Neural cell (in vitro differentiated cells): ENCODE data around the gene SLMAP. TPM values are rescaled to one million over a fixed set of nuclear protein-coding genes. Genes with fewer than 3 reads are reported as not detected.

Experiments
- H2AFZ ChIP-seq: fragments of 200-600, 300-800 bp; sonication (generic), shearing (Covaris generic); 2 replicates; pipeline ENCODE4 v1.6.0; 2014; ENCODE audit warnings: low read depth, mild to moderate bottlenecking, antibody characterized with exemption, low read length, moderate library complexity
- H3F3A ChIP-seq: fragments of 200-600 bp; shearing (Covaris generic); 2 replicates; pipeline ENCODE4 v1.6.1; 2016; ENCODE audit warnings: mild to moderate bottlenecking, moderate library complexity, mixed read lengths, antibody characterized with exemption, low read length; ENCODE audit not compliant: insufficient read depth, poor library complexity, severe bottlenecking
- H3K27ac ChIP-seq: fragments of 200-600, 300-800 bp; sonication (generic), shearing (Covaris generic); 2 replicates; pipeline ENCODE4 v1.5.1; 2014; ENCODE audit warnings: mild to moderate bottlenecking, low read length, moderate library complexity
- H3K27me3 ChIP-seq: fragments of 300-800, 200-600 bp; sonication (generic), shearing (Covaris generic); 2 replicates; pipeline ENCODE4 v1.6.0; 2014; ENCODE audit warnings: mild to moderate bottlenecking, low read depth, low read length, moderate library complexity; ENCODE audit not compliant: insufficient read depth
- H3K36me3 ChIP-seq: fragments of 300-800, 200-600 bp; sonication (generic), shearing (Covaris generic); 2 replicates; pipeline ENCODE4 v1.5.1; 2014; ENCODE audit warnings: mild to moderate bottlenecking, antibody characterized with exemption, low read length, moderate library complexity; ENCODE audit not compliant: insufficient read depth
- H3K4me2 ChIP-seq: fragments of 300-800, 200-600 bp; sonication (generic), shearing (Covaris generic); 2 replicates; pipeline ENCODE4 v1.6.0; 2014; ENCODE audit warnings: mild to moderate bottlenecking, low read length
- H3K4me3 ChIP-seq: fragments of 300-800, 200-600 bp; sonication (generic), shearing (Covaris generic); 2 replicates; pipeline ENCODE4 v1.5.1; 2014; ENCODE audit warnings: mild to moderate bottlenecking, low read length, moderate library complexity
- H3K79me2 ChIP-seq: fragments of 200-600 bp; shearing (Covaris generic); replicated peaks from 2 replicates; pipeline ENCODE4 v1.6.0; 2014; ENCODE audit warnings: mild to moderate bottlenecking, low read length, moderate library complexity; ENCODE audit not compliant: insufficient read depth
- H3K9ac ChIP-seq: fragments of 300-800, 200-600 bp; sonication (generic), shearing (Covaris generic); 2 replicates; pipeline ENCODE4 v1.6.1; 2016; ENCODE audit warnings: mild to moderate bottlenecking, low read length, mixed read lengths
- H3K9me2 ChIP-seq: fragments of 200-600 bp; shearing (Covaris generic); 2 replicates; pipeline ENCODE4 v1.6.1; 2016; ENCODE audit warnings: mild to moderate bottlenecking, low read length, mixed read lengths; ENCODE audit not compliant: insufficient read depth
- H3K9me3 ChIP-seq: fragments of 200-600, 300-800 bp; sonication (generic), shearing (Covaris generic); 2 replicates; pipeline ENCODE4 v1.6.1; 2016; ENCODE audit warnings: mild to moderate bottlenecking, mixed run types, low read length, moderate library complexity, mixed read lengths
- H4K20me1 ChIP-seq: fragments of 200-600 bp; shearing (Covaris generic); 2 replicates; pipeline ENCODE4 v1.6.1; 2016; ENCODE audit warnings: mild to moderate bottlenecking, mixed run types; ENCODE audit not compliant: insufficient read depth
- EP300 ChIP-seq: fragments of 450-650 bp; conservative IDR thresholded peaks from 2 replicates; pipeline ENCODE4 v1.6.1; 2014; ENCODE audit warnings: antibody characterized with exemption, mild to moderate bottlenecking, moderate library complexity; ENCODE audit not compliant: poor library complexity, severe bottlenecking
- EZH2 ChIP-seq: fragments of 200-600, 300-800 bp; shearing (Covaris generic), sonication (generic); IDR thresholded peaks from 2 replicates; pipeline ENCODE4 v1.6.1; 2014; ENCODE audit warnings: antibody characterized with exemption, low read length, borderline replicate concordance, mild to moderate bottlenecking; ENCODE audit not compliant: insufficient read depth, poor library complexity, severe bottlenecking
- MXI1 ChIP-seq: fragments of 450-650 bp; conservative IDR thresholded peaks from 2 replicates; pipeline ENCODE4 v1.6.1; 2014; ENCODE audit warnings: antibody characterized with exemption, mild to moderate bottlenecking; ENCODE audit not compliant: poor library complexity, severe bottlenecking
- POLR2AphosphoS5 ChIP-seq: IDR thresholded peaks from 2 replicates; pipeline ENCODE4 v1.6.1; 2012
- RAD21 ChIP-seq: fragments of 450-650 bp; conservative IDR thresholded peaks from 2 replicates; pipeline ENCODE4 v1.6.1; 2014; ENCODE audit warnings: antibody characterized with exemption, mild to moderate bottlenecking, moderate library complexity
- SMC3 ChIP-seq: fragments of 450-650 bp; conservative IDR thresholded peaks from 2 replicates; pipeline ENCODE4 v1.6.1; 2014; ENCODE audit warnings: antibody characterized with exemption, mild to moderate bottlenecking, moderate library complexity; ENCODE audit not compliant: poor library complexity
- TAF1 ChIP-seq: IDR thresholded peaks from 2 replicates; pipeline ENCODE4 v1.6.1; 2012; ENCODE audit warnings: low read depth
- polyA plus RNA-seq: library from polyadenylated mRNA; depleted of rRNA; stranded (reverse); fragments of >200 nt; gene quantifications from 2 replicates; pipeline ENCODE4 v1.2.3, GENCODE V29; 2014
- TF ChIP-seq, protein P1 (sequence below): IDR thresholded peaks from 2 replicates; pipeline ENCODE4 v1.6.1; 2012; ENCODE audit warnings: borderline replicate concordance
- TF ChIP-seq, protein P2 (sequence below): fragments of 450-650 bp; IDR thresholded peaks from 2 replicates; pipeline ENCODE4 v1.5.1; 2014; ENCODE audit warnings: antibody characterized with exemption, mild to moderate bottlenecking, moderate library complexity; ENCODE audit not compliant: poor library complexity, severe bottlenecking

The SLMAP gene
- polyA plus RNA-seq, 1 donor from 2014 or later: 42.1 TPM

DNA sequence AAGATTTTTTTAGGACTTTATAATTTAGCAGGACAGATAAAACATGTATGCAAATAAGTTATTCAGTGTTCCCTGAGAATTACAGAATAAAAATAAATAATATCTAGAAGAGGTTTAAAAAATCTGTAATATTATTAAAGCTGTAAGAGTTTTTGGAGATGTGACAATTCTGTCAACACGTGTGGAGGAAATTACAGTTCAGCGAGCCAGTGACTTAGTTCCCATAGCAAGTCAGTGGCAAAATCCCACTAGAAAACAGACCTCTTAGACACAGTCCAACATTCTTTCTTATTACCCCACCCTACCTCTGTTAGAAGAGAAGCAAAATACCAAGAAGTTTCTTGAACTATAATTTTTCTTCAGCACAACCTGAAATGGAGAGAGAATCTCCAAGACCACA, 47.1 kb upstream of the SLMAP start:
- H3K4me2 ChIP-seq: no peak overlapping the region
- no peaks in the 10 kb centered on the region for H3K36me3 ChIP-seq
- no peak for TF ChIP-seq EZH2
- no peak for TF ChIP-seq RAD21
- TF ChIP-seq, protein P1, sequence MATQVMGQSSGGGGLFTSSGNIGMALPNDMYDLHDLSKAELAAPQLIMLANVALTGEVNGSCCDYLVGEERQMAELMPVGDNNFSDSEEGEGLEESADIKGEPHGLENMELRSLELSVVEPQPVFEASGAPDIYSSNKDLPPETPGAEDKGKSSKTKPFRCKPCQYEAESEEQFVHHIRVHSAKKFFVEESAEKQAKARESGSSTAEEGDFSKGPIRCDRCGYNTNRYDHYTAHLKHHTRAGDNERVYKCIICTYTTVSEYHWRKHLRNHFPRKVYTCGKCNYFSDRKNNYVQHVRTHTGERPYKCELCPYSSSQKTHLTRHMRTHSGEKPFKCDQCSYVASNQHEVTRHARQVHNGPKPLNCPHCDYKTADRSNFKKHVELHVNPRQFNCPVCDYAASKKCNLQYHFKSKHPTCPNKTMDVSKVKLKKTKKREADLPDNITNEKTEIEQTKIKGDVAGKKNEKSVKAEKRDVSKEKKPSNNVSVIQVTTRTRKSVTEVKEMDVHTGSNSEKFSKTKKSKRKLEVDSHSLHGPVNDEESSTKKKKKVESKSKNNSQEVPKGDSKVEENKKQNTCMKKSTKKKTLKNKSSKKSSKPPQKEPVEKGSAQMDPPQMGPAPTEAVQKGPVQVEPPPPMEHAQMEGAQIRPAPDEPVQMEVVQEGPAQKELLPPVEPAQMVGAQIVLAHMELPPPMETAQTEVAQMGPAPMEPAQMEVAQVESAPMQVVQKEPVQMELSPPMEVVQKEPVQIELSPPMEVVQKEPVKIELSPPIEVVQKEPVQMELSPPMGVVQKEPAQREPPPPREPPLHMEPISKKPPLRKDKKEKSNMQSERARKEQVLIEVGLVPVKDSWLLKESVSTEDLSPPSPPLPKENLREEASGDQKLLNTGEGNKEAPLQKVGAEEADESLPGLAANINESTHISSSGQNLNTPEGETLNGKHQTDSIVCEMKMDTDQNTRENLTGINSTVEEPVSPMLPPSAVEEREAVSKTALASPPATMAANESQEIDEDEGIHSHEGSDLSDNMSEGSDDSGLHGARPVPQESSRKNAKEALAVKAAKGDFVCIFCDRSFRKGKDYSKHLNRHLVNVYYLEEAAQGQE: no peak
- no peak for TF ChIP-seq MXI1
- TF ChIP-seq, protein P2, sequence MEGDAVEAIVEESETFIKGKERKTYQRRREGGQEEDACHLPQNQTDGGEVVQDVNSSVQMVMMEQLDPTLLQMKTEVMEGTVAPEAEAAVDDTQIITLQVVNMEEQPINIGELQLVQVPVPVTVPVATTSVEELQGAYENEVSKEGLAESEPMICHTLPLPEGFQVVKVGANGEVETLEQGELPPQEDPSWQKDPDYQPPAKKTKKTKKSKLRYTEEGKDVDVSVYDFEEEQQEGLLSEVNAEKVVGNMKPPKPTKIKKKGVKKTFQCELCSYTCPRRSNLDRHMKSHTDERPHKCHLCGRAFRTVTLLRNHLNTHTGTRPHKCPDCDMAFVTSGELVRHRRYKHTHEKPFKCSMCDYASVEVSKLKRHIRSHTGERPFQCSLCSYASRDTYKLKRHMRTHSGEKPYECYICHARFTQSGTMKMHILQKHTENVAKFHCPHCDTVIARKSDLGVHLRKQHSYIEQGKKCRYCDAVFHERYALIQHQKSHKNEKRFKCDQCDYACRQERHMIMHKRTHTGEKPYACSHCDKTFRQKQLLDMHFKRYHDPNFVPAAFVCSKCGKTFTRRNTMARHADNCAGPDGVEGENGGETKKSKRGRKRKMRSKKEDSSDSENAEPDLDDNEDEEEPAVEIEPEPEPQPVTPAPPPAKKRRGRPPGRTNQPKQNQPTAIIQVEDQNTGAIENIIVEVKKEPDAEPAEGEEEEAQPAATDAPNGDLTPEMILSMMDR: no peak
- H3K9me2 ChIP-seq: no peaks in the 10 kb centered on the region
- H3K27me3 ChIP-seq: no peaks in the 10 kb centered on the region
- H3K79me2 ChIP-seq: no peaks in the 10 kb centered on the region
- H3K9ac ChIP-seq: no peak overlapping the region
- H3K9me3 ChIP-seq: no peaks in the 10 kb centered on the region
- no peak overlapping the region for H3K4me3 ChIP-seq
- H2AFZ ChIP-seq: no peak overlapping the region
- H3K27ac ChIP-seq: no peak overlapping the region
- H4K20me1 ChIP-seq: no peaks in the 10 kb centered on the region
- no peaks in the 10 kb centered on the region for H3F3A ChIP-seq

DNA sequence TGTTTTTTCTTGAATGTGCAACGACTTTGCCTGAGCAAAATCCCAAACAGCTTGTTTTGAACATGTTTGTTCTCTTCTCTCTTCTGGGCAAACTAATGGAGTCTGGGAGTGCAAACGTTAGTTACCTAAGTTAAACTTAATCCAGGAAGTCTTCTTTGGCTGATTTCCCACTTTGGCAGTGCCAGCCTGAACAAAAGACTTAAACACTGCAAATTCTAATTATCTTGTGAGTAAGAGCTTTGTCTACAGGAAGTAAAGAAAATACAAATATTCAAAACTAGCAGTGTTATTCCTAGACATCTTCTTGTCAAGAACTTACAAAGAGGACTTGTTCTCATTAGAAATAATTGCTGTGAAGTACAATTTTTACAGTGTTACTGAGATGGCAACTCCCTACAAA, 46.5 kb upstream of the SLMAP start:
- Histone ChIP-seq H3K9me3 (no peaks in the 10 kb centered on the region), H3F3A (no peaks in the 10 kb centered on the region), H3K36me3 (no peaks in the 10 kb centered on the region), H3K9me2 (no peaks in the 10 kb centered on the region), H3K9ac (no peak overlapping the region), H3K4me2 (no peak overlapping the region), H3K27me3 (no peaks in the 10 kb centered on the region), H4K20me1 (no peaks in the 10 kb centered on the region), H3K27ac (no peak overlapping the region), H3K79me2 (no peaks in the 10 kb centered on the region), H2AFZ (no peak overlapping the region), H3K4me3 (no peak overlapping the region)
- TF ChIP-seq, protein P1: no peak
- TF ChIP-seq EZH2 (no peak), RAD21 (no peak), EP300 (no peak), POLR2AphosphoS5 (no peak), SMC3 (no peak), MXI1 (no peak), TAF1 (no peak)
- TF ChIP-seq, protein P2: no peak
